BLaER1 (cell line): ENCODE results near the gene FRMD4A.
A peak's percentile ranks its signal among the peaks of the same experiment; 100 is the strongest.

Experiments
- H3K27ac ChIP-seq: shearing (Covaris generic); formaldehyde crosslinking; 2 replicates; pipeline ENCODE4 v1.8.1; 2022
- H3K27me3 ChIP-seq: shearing (Covaris generic); formaldehyde crosslinking; 2 replicates; pipeline ENCODE4 v1.8.1; 2022
- H3K36me3 ChIP-seq: shearing (Covaris generic); formaldehyde crosslinking; 2 replicates; pipeline ENCODE4 v1.8.1; 2022
- H3K4me1 ChIP-seq: shearing (Covaris generic); formaldehyde crosslinking; 2 replicates; pipeline ENCODE4 v1.8.1; 2022
- H3K4me2 ChIP-seq: shearing (Covaris generic); formaldehyde crosslinking; 2 replicates; pipeline ENCODE4 v1.8.1; 2022
- H3K4me3 ChIP-seq: shearing (Covaris generic); formaldehyde crosslinking; 2 replicates; pipeline ENCODE4 v1.8.1; 2022
- H3K9ac ChIP-seq: shearing (Covaris generic); formaldehyde crosslinking; 2 replicates; pipeline ENCODE4 v1.8.1; 2022
- H3K9me3 ChIP-seq: shearing (Covaris generic); formaldehyde crosslinking; 2 replicates; pipeline ENCODE4 v1.8.1; 2022
- H4K20me1 ChIP-seq: shearing (Covaris generic); formaldehyde crosslinking; 2 replicates; pipeline ENCODE4 v1.8.1; 2022
- Cebpa-rat ChIP-seq: shearing (Covaris generic); IDR thresholded peaks from 2 replicates; pipeline ENCODE4 v1.8.1; 2022

The FRMD4A gene

GRCh38 chr10:13916384-13916947, 414.3 kb downstream of the FRMD4A start:
- Histone ChIP-seq H3K4me1 (peaks cover 14% of the 10 kb centered on the region), H3K9me3 (no peaks in the 10 kb centered on the region), H3K27me3 (no peaks in the 10 kb centered on the region), H3K9ac (no peak overlapping the region), H3K4me2 (no peak overlapping the region), H3K4me3 (no peak overlapping the region), H4K20me1 (no peaks in the 10 kb centered on the region), H3K27ac (no peak overlapping the region), H3K36me3 (no peaks in the 10 kb centered on the region)
- no peak for TF ChIP-seq Cebpa-rat

- no peak for TF ChIP-seq Cebpa-rat
Measured at GRCh38 chr10:13915710-13916109, 415.0 kb downstream of the FRMD4A start.

GRCh38 chr10:13913897-13914296, 416.8 kb downstream of the FRMD4A start:
- no peak for TF ChIP-seq Cebpa-rat
- Histone ChIP-seq H3K9me3 (no peaks in the 10 kb centered on the region), H3K4me1 (peaks cover 14% of the 10 kb centered on the region), H3K9ac (no peak overlapping the region), H4K20me1 (no peaks in the 10 kb centered on the region), H3K27me3 (no peaks in the 10 kb centered on the region), H3K27ac (no peak overlapping the region), H3K36me3 (no peaks in the 10 kb centered on the region), H3K4me3 (no peak overlapping the region), H3K4me2 (peak overlapping the region; percentile 35)

More at GRCh38 chr10:13915710-13916109, 415.0 kb downstream of the FRMD4A start:
- Histone ChIP-seq H3K9ac (no peak overlapping the region), H3K27me3 (no peaks in the 10 kb centered on the region), H3K4me3 (no peak overlapping the region), H3K27ac (no peak overlapping the region), H3K4me1 (peaks cover 14% of the 10 kb centered on the region), H3K4me2 (no peak overlapping the region), H3K36me3 (no peaks in the 10 kb centered on the region), H3K9me3 (no peaks in the 10 kb centered on the region), H4K20me1 (no peaks in the 10 kb centered on the region)

GRCh38 chr10:13911821-13912520, 418.8 kb downstream of the FRMD4A start:
- Histone ChIP-seq H3K27ac (no peak overlapping the region), H3K27me3 (no peaks in the 10 kb centered on the region), H3K9me3 (no peaks in the 10 kb centered on the region), H3K4me1 (peaks cover 14% of the 10 kb centered on the region), H4K20me1 (no peaks in the 10 kb centered on the region), H3K36me3 (no peaks in the 10 kb centered on the region), H3K4me3 (no peak overlapping the region), H3K9ac (no peak overlapping the region), H3K4me2 (no peak overlapping the region)
- no peak for TF ChIP-seq Cebpa-rat

- Histone ChIP-seq H3K27me3 (no peaks in the 10 kb centered on the region), H4K20me1 (no peaks in the 10 kb centered on the region), H3K9me3 (no peaks in the 10 kb centered on the region), H3K4me3 (no peak overlapping the region), H3K27ac (no peak overlapping the region), H3K4me1 (peaks cover 12% of the 10 kb centered on the region), H3K36me3 (no peaks in the 10 kb centered on the region), H3K4me2 (no peak overlapping the region), H3K9ac (no peak overlapping the region)
- TF ChIP-seq Cebpa-rat: no peak
Measured at GRCh38 chr10:13909516-13910258, 421.0 kb downstream of the FRMD4A start.

- TF ChIP-seq Cebpa-rat: no peak
- H3K4me2 ChIP-seq: no peak overlapping the region
- no peaks in the 10 kb centered on the region for H3K9me3 ChIP-seq
- H3K27ac ChIP-seq: no peak overlapping the region
- no peaks in the 10 kb centered on the region for H3K27me3 ChIP-seq
- no peaks in the 10 kb centered on the region for H4K20me1 ChIP-seq
- H3K4me3 ChIP-seq: no peak overlapping the region
- no peak overlapping the region for H3K9ac ChIP-seq
- no peaks in the 10 kb centered on the region for H3K4me1 ChIP-seq
- no peaks in the 10 kb centered on the region for H3K36me3 ChIP-seq
Measured at GRCh38 chr10:13908475-13908874, 422.2 kb downstream of the FRMD4A start.

GRCh38 chr10:13907570-13907969, 423.2 kb downstream of the FRMD4A start:
- Histone ChIP-seq H3K4me1 (no peaks in the 10 kb centered on the region), H3K27me3 (no peaks in the 10 kb centered on the region), H4K20me1 (no peaks in the 10 kb centered on the region), H3K27ac (no peak overlapping the region), H3K4me3 (no peak overlapping the region), H3K36me3 (no peaks in the 10 kb centered on the region), H3K9me3 (no peaks in the 10 kb centered on the region), H3K9ac (no peak overlapping the region), H3K4me2 (no peak overlapping the region)
- TF ChIP-seq Cebpa-rat: no peak

GRCh38 chr10:13905281-13905680, 425.4 kb downstream of the FRMD4A start:
- no peak overlapping the region for H3K27ac ChIP-seq
- TF ChIP-seq Cebpa-rat: no peak
- no peaks in the 10 kb centered on the region for H3K4me1 ChIP-seq
- no peaks in the 10 kb centered on the region for H4K20me1 ChIP-seq
- no peaks in the 10 kb centered on the region for H3K27me3 ChIP-seq
- no peak overlapping the region for H3K4me2 ChIP-seq
- H3K9me3 ChIP-seq: no peaks in the 10 kb centered on the region
- no peak overlapping the region for H3K9ac ChIP-seq
- no peaks in the 10 kb centered on the region for H3K36me3 ChIP-seq
- H3K4me3 ChIP-seq: no peak overlapping the region

GRCh38 chr10:13904064-13904463, 426.7 kb downstream of the FRMD4A start:
- peaks cover 9% of the 10 kb centered on the region for H3K9me3 ChIP-seq
- no peak for TF ChIP-seq Cebpa-rat
- H3K9ac ChIP-seq: no peak overlapping the region
- H3K4me3 ChIP-seq: no peak overlapping the region
- H3K36me3 ChIP-seq: no peaks in the 10 kb centered on the region
- H3K4me1 ChIP-seq: no peaks in the 10 kb centered on the region
- H3K27me3 ChIP-seq: no peaks in the 10 kb centered on the region
- H3K4me2 ChIP-seq: no peak overlapping the region
- H3K27ac ChIP-seq: no peak overlapping the region
- no peaks in the 10 kb centered on the region for H4K20me1 ChIP-seq
